ENCODE results near the gene FMNL3. TPM values are rescaled to one million over a fixed set of nuclear protein-coding genes. Genes with fewer than 3 reads are reported as not detected.

Gene FMNL3
- polyA plus RNA-seq, 1 experiment = 15.8 TPM

DNA sequence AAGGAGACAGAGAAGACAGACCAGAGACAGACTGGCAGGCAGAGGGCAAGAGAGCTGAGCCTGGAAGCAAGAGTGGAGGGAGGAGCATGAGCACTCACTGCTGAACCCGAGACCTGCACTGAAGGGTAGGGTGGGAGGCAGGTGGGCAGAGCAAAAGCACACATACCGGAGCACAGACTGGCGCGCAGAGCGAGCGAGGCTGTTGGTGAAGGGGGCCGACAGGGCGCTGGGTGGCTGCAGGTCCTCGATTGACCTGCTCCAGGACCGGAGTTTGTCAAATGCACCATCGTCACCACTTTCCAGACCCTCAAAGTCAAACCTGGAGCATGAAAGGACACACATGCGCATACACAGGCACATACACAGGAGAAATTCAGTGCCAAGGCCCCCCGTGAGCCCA is 48.9 kb downstream of the FMNL3 start:
- CTCF ChIA-PET = no interaction called here

DNA sequence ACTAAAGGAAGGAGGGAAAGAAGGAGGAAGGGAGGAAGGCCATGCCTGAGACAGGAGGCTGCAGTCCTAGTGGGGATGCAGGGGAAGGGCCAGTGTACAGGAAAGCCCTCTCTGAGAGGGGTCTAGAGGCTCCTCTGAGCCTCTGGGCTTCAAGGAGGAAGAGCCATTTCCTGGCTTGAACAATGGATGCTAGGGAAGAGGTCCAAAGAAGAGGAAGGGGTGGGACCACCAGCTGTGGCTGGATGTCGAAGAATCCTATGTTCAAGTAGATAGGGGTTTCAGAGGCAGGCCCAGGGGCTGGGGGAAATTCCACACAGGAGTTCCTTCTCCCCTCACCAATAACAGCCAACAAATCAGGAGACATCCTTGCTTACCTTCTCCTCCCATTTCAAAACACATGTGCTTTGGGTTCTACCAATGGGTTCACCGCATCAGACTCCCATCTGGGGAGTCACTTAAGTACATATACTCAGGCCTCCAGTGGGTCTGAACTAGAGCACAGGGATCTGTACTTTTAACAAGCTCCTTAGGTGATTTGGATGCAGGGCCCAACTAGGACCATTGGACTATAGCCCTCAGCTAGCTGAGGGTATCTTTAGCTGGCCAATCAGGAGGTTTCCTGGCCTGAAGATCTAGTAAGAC is 51.5 kb downstream of the FMNL3 start:
- TF ChIP-seq, protein P1, sequence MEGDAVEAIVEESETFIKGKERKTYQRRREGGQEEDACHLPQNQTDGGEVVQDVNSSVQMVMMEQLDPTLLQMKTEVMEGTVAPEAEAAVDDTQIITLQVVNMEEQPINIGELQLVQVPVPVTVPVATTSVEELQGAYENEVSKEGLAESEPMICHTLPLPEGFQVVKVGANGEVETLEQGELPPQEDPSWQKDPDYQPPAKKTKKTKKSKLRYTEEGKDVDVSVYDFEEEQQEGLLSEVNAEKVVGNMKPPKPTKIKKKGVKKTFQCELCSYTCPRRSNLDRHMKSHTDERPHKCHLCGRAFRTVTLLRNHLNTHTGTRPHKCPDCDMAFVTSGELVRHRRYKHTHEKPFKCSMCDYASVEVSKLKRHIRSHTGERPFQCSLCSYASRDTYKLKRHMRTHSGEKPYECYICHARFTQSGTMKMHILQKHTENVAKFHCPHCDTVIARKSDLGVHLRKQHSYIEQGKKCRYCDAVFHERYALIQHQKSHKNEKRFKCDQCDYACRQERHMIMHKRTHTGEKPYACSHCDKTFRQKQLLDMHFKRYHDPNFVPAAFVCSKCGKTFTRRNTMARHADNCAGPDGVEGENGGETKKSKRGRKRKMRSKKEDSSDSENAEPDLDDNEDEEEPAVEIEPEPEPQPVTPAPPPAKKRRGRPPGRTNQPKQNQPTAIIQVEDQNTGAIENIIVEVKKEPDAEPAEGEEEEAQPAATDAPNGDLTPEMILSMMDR (IDR thresholded peaks at IDR 0.05; ENCODE audit: low read depth, low read length) = no peak
- no peak overlapping the region for H3K27ac ChIP-seq (ENCODE audit: low read depth, low read length)
- no peak overlapping the region for H3K4me3 ChIP-seq (ENCODE audit: low read depth, low read length)
- no peaks in the 10 kb centered on the region for H3K27me3 ChIP-seq (ENCODE audit: control insufficient read depth, insufficient read depth, low read length)
- no peaks in the 10 kb centered on the region; the same call in 1 of the 2 replicates for H3K9me3 ChIP-seq (ENCODE audit: control insufficient read depth, insufficient read depth, low read length)
- CTCF ChIA-PET = interaction anchor here (1.5 to 2.2 kb wide), 2 partner anchors 11 to 52 kb away, joined by 3 to 11 read pairs; no protein-coding TSS in a partner anchor
- POLR2A ChIA-PET = no interaction called here
- no peak for DNase-seq (ENCODE audit: low read depth, low spot score)

More for the DNA sequence above, 48.9 kb downstream of the FMNL3 start:
- TF ChIP-seq, protein P1 (IDR thresholded peaks at IDR 0.05; ENCODE audit: low read depth, low read length) = no peak
- no peak for DNase-seq (ENCODE audit: low read depth, low spot score)
- Histone ChIP-seq H3K27ac (ENCODE audit: low read depth, low read length) (no peak overlapping the region), H3K27me3 (ENCODE audit: control insufficient read depth, insufficient read depth, low read length) (no peaks in the 10 kb centered on the region), H3K4me3 (ENCODE audit: low read depth, low read length) (no peak overlapping the region), H3K9me3 (ENCODE audit: control insufficient read depth, insufficient read depth, low read length) (no peaks in the 10 kb centered on the region; the same call in 1 of the 2 replicates)
- POLR2A ChIA-PET = no interaction called here

GRCh38 chr12:49654715-49655114 is 52.5 kb downstream of the FMNL3 start:
- no peak for DNase-seq (ENCODE audit: low read depth, low spot score)
- POLR2A ChIA-PET = no interaction called here
- Histone ChIP-seq H3K9me3 (ENCODE audit: control insufficient read depth, insufficient read depth, low read length) (no peaks in the 10 kb centered on the region), H3K4me3 (ENCODE audit: low read depth, low read length) (no peak overlapping the region), H3K27ac (ENCODE audit: low read depth, low read length) (no peak overlapping the region), H3K27me3 (ENCODE audit: control insufficient read depth, insufficient read depth, low read length) (no peaks in the 10 kb centered on the region)
- CTCF ChIA-PET = interaction anchor here (0.9 to 2.2 kb wide), 3 partner anchors 10 to 53 kb away, joined by 3 to 11 read pairs (median 3); no protein-coding TSS in a partner anchor
- TF ChIP-seq, protein P1 (IDR thresholded peaks at IDR 0.05; ENCODE audit: low read depth, low read length) = no peak

DNA sequence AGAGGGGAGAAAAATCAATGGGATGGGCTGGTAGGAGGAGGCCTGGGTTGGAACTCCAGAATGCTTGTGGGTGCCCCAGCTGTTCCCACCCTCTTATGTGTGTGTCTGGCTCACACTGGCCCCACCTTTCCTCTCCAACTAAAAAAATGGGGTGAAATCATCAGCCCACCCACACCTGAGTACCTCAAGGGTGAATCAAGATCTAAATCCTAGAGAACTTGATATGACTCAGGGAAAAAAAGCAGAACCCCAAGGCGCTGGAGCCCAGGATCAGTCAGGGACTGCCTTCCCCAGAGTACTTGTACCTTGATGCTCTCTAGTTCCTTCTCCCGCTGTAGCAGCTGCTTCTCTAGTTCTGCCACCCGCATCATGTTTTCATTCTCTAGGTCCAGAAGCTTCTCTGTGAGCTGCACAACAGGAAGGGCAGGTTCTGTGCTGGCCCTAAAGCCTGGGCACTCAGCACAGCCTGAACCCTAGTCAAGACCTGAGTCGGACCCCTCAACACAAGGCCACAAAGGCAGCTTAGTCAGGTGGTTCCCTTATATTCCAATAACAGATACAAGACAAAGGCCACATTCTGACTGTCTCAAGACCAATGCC is 54.2 kb downstream of the FMNL3 start:
- H3K9me3 ChIP-seq (ENCODE audit: control insufficient read depth, insufficient read depth, low read length) = no peaks in the 10 kb centered on the region
- H3K27me3 ChIP-seq (ENCODE audit: control insufficient read depth, insufficient read depth, low read length) = no peaks in the 10 kb centered on the region
- CTCF ChIA-PET = interaction anchor here (0.9 to 1.6 kb wide), 2 partner anchors 55 to 88 kb away, joined by 3 to 4 read pairs; partner anchors contain the start of gene TMBIM6
- no peak overlapping the region for H3K4me3 ChIP-seq (ENCODE audit: low read depth, low read length)
- no peak for DNase-seq (ENCODE audit: low read depth, low spot score)
- POLR2A ChIA-PET = interaction anchor here (2.3 kb wide), 1 partner anchor 88 kb away, joined by 6 read pairs; the partner anchor contains the start of gene TMBIM6
- H3K27ac ChIP-seq (ENCODE audit: low read depth, low read length) = no peak overlapping the region
- TF ChIP-seq, protein P1 (IDR thresholded peaks at IDR 0.05; ENCODE audit: low read depth, low read length) = no peak

- H3K27me3 ChIP-seq (ENCODE audit: control insufficient read depth, insufficient read depth, low read length) = no peaks in the 10 kb centered on the region
- TF ChIP-seq, protein P1 (IDR thresholded peaks at IDR 0.05; ENCODE audit: low read depth, low read length) = no peak
- no peak overlapping the region for H3K27ac ChIP-seq (ENCODE audit: low read depth, low read length)
- H3K4me3 ChIP-seq (ENCODE audit: low read depth, low read length) = no peak overlapping the region
- ChIA-PET CTCF (interaction anchor here (0.7 kb wide), 1 partner anchor 13 kb away, joined by 7 read pairs; no protein-coding TSS in a partner anchor), POLR2A (interaction anchor here (0.6 to 2.3 kb wide), 3 partner anchors 10 to 194 kb away, joined by 3 to 6 read pairs (median 5); partner anchors contain the start of gene TMBIM6)
- no peak for DNase-seq (ENCODE audit: low read depth, low spot score)
- no peaks in the 10 kb centered on the region for H3K9me3 ChIP-seq (ENCODE audit: control insufficient read depth, insufficient read depth, low read length)
These were observed 55.4 kb downstream of the FMNL3 start for GRCh38 chr12:49651855-49652254.

All from AG04450 (cell line).